Embryonic facial prominence (tissue), 1 donor: ENCODE results near the gene MUC22.

Source experiments
- DNase-seq: peaks from one replicate; pipeline ENCODE4 v3.0.0-alpha.2; 2016; ENCODE audit errors: extremely low spot score

MUC22 gene

DNA sequence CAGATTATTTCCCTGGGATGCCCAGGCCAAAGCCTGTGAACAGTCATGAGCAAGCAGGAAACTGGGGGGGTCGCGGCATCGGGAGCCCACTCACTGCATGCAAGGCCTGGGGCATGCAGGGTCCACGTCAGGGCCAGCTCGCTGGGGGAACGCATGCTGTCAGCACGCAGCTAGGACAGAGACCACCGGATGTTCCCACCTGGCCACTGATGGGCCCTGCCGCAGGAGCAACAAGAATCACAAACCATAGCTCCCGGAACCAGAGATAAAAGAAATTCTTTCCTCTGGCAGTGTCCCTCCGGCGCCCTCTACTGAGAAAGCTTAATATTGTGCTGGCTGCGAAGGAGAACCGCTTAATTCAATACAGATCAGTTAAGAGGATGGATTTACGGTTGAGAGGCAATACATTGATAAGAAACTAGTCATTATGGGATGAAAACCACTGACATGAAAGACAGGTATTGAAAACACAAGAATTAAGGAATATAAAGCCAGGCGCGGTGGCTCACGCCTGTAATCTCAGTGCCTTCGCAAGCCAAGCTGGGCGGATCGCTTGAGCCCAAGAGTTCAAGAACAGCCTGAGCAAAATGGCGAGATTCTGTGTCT is 69.5 kb downstream of the MUC22 start:
- DNase-seq, result peak; percentile 55

DNA sequence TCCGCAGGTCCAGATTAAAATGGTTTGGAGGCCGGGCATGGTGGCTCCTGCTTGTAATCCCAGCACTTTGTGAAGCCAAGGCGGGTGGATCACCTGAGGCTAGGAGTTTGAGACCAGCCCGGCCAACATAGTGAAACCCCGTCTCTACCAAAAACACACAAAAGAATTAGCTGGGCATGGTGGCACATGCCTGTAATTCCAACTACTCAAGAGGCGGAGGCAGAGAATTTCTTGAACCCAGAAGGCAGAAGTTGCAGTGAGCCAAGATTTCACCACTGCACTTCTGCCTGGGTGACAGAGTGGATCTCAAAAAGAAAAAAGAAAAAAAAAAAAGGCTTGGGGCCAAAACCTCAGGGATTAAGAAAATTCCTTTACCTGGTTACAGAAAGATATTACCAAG is 71.6 kb downstream of the MUC22 start:
- no peak for DNase-seq

DNA sequence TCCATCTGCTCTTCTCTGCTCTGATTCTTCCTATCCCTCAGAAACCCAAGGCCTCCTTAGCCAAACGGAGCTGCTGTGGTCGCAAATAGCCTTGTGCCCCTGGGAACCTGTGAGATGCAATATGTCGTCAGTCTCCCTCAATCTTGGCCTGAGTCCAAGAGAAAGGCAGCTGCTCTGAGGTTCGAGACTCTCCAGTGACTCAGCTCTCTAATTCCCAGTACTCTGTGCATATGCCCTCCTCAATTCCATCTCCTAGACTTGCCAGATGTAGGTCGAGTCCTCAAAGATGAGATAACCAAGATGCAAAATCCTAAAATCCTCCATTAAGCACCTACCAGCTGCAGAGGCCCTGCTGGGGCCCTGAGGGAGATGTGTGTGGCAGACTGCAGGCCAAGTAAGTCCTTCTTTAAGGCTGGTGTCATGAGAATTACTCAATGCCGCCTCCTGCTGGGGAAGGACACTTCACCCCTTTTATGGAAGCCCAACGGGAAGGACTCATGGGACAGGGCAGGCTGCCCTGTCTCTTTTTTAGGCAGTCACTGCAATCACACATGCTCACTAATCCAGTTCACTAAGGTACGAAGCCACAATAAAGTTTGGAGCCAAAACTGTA is 73.6 kb downstream of the MUC22 start:
- no peak for DNase-seq
